EL (cell line): ENCODE measurements around the gene GPSM1.
A peak's percentile ranks its signal among the peaks of the same experiment; 100 is the strongest.

Source experiments
- DNase-seq: peaks from one replicate; pipeline ENCODE4 v3.0.0-alpha.2; 2016

Gene GPSM1

GRCh38 chr9:136363949-136364748 is 36.8 kb downstream of the GPSM1 start:
- DNase-seq: no peak

- DNase-seq: no peak
Measured at GRCh38 chr9:136364942-136365774, 37.8 kb downstream of the GPSM1 start.

- no peak for DNase-seq
Measured at GRCh38 chr9:136365775-136366222, 38.5 kb downstream of the GPSM1 start.

- DNase-seq: no peak
Measured at GRCh38 chr9:136366826-136367225, 39.5 kb downstream of the GPSM1 start.

GRCh38 chr9:136367296-136368145 is 40.2 kb downstream of the GPSM1 start:
- no peak for DNase-seq

- no peak for DNase-seq
Measured at GRCh38 chr9:136368190-136368589, 40.9 kb downstream of the GPSM1 start.

- DNase-seq: no peak
Measured at GRCh38 chr9:136370037-136370436, 42.7 kb downstream of the GPSM1 start.

- DNase-seq: peak; percentile 65
Measured at GRCh38 chr9:136370687-136371532, 43.6 kb downstream of the GPSM1 start.

- DNase-seq: no peak
Measured at GRCh38 chr9:136371533-136371880, 44.2 kb downstream of the GPSM1 start.

GRCh38 chr9:136372006-136372405 is 44.7 kb downstream of the GPSM1 start:
- no peak for DNase-seq

GRCh38 chr9:136372561-136373299 is 45.4 kb downstream of the GPSM1 start:
- peak; percentile 87 for DNase-seq

- no peak for DNase-seq
Measured at GRCh38 chr9:136373300-136374182, 46.2 kb downstream of the GPSM1 start, which contains the start of gene CARD9. TSS of gene CARD9 (minus strand) at chr9:136373669. CDS start at chr9:136372078, 1,591 bp downstream.

GRCh38 chr9:136374183-136374575 is 46.8 kb downstream of the GPSM1 start:
- DNase-seq: no peak

- no peak for DNase-seq
Measured at GRCh38 chr9:136375096-136375495, 47.8 kb downstream of the GPSM1 start.

- DNase-seq: no peak
Measured at GRCh38 chr9:136376457-136376856, 49.1 kb downstream of the GPSM1 start.

- no peak for DNase-seq
Measured at GRCh38 chr9:136377341-136378169, 50.2 kb downstream of the GPSM1 start.

GRCh38 chr9:136378170-136379002 is 51.0 kb downstream of the GPSM1 start:
- DNase-seq: no peak

GRCh38 chr9:136379003-136379287 is 51.6 kb downstream of the GPSM1 start:
- no peak for DNase-seq

- no peak for DNase-seq
Measured at GRCh38 chr9:136379401-136379800, 52.1 kb downstream of the GPSM1 start.
